Esophagus (tissue), 2 donors: Measurements from ENCODE around the gene PTGES. TPM values are rescaled to one million over a fixed set of nuclear protein-coding genes. Genes with fewer than 3 reads are reported as not detected.

Source experiments
- polyA plus RNA-seq, 2 donors: library from polyadenylated mRNA; stranded (reverse); fragments of 200-250 nt; gene quantifications; one replicate each; pipeline ENCODE4 v1.2.3, GENCODE V29; 2013
- donor health status: healthy with polysubstance abuse.
- donor health status: Bipolar disorder and iron deficiency.

Gene PTGES
- polyA plus RNA-seq, 2 donors = 6.4 to 16.3 TPM

Other genes starting within 250 kb of the PTGES start
- under 1 TPM in 1 of 2 donors, not detected in 1; 0.05 TPM for gene C9orf50, start 131.9 kb downstream of the PTGES start, polyA plus RNA-seq
- 10 to 100 TPM; 14.2 to 30.6 TPM for gene NTMT1, start 126.9 kb downstream of the PTGES start, polyA plus RNA-seq
- gene ASB6, start 110.9 kb downstream of the PTGES start, polyA plus RNA-seq = 10 to 100 TPM; 14.4 to 15.1 TPM
- gene PRRX2, start 87.4 kb downstream of the PTGES start, polyA plus RNA-seq = 1 to 10 TPM; 1.7 to 3.6 TPM
- gene TOR1B, start 50.1 kb upstream of the PTGES start, polyA plus RNA-seq = 1 to 10 TPM; 8.8 to 9.7 TPM
- 10 to 100 TPM in 1 of 2 donors, 1 to 10 TPM in 1; 9.8 to 15.8 TPM for gene TOR1A, start 71.1 kb upstream of the PTGES start, polyA plus RNA-seq
- gene C9orf78, start 82.2 kb upstream of the PTGES start, polyA plus RNA-seq = 10 to 100 TPM; 21.9 to 39.5 TPM
- 10 to 100 TPM; 15.1 to 20.7 TPM for gene USP20, start 82.4 kb upstream of the PTGES start, polyA plus RNA-seq